GM19438 (cell line): ENCODE measurements around the gene TCF7.

Experiments
- ATAC-seq: cut with Tn5 transposase; IDR thresholded peaks from one replicate; pipeline ENCODE4 v1.9.1; 2021; ENCODE audit warnings: low read depth; ENCODE audit not compliant: unreplicated experiment

Gene TCF7

DNA sequence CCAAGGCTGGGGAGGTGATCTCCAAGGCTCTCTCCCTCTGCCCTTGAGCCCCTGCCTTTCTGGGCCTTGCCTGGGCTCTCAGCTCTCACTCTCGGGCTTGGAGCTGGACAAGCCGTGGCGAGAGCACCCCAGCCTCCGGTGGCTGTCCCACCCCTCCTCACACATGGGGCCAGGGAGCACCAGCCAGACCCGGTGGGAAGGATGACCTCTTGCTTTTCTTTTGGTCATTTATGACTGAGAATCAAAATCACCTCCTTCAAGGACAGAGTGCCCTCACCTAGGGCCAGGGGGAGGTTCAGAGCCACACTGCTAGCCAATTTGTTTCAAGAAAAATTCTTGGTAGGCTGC is 14.1 kb downstream of the TCF7 start:
- ATAC-seq: no peak

- no peak for ATAC-seq
These were observed 15.1 kb downstream of the TCF7 start for GRCh38 chr5:134129411-134130238.

DNA sequence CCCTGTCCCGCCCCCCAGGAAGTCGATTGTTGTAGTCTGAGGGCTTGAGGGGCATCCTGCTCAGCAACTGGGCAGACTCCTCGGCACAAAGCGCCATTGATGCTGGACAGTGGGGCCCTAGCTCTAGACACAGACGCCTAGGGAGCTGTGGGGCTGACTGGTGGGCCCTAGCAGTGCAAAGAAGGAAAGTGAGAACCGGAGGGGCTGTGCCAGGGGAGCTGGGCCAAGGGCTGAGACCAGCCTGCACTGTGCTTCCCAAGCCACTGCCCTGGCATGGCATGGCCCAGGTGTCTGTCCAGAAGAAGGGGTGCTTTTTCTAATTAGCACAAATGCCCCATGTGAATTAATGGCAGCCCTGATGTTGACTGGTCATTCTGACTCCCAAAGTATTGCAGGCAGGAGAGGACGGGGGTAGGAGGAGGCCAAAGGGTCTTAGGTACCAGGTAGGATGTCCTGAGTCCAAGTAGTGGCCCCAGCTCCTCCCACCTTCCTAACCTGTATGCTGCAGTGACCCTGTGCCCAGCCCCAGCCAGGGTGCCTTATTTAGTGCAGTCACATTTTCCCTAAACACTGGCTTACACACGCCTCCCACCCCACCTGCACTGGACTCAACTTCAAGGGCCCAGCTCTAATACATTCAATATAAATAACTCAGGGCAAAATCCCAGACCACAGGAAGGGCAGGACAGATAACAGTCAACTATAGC is 15.9 kb downstream of the TCF7 start:
- ATAC-seq: no peak

- no peak for ATAC-seq
These were observed 16.7 kb downstream of the TCF7 start for GRCh38 chr5:134131165-134131564.

GRCh38 chr5:134131578-134132350 is 17.3 kb downstream of the TCF7 start:
- ATAC-seq: no peak

GRCh38 chr5:134132372-134133187 is 18.1 kb downstream of the TCF7 start:
- peak; percentile 71 for ATAC-seq

DNA sequence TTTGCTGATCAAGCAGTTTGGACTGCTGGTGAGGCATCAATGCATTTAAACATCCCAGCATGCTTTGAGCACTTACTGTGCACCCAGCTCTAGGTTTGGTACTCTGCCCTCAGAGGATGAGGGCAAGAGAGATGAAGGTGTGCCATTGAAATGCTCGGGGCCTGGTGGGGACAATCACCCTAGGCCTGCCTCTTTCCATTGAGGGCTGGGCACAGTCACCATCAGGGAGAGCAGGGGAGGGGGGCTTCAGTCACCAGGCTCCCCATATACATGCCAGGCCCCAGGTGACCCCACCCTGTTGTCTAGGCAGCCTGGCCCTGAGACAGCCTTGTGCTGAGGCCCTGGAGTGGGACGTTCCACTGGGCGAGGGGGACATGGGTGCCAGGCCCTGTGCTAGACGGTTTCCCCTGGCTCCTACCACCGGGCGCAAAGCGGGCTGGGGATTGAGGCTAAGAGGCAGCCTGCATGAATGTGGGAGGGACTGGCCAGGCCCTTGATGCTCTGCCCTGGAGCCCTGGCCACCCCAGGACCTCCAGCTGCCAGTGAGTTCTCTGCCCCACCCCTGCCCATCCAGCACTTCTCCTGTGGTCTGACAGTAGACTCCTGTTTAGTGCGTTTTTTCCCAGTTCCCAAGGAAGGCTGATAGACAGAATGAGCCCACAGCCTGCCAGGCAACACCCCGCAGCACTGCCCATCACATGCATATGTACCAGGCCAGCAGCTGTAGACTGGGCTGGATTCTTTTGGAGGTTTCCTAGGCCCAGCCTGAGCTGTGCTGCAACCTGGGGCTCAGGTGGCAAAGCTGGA is 18.9 kb downstream of the TCF7 start:
- ATAC-seq: no peak

DNA sequence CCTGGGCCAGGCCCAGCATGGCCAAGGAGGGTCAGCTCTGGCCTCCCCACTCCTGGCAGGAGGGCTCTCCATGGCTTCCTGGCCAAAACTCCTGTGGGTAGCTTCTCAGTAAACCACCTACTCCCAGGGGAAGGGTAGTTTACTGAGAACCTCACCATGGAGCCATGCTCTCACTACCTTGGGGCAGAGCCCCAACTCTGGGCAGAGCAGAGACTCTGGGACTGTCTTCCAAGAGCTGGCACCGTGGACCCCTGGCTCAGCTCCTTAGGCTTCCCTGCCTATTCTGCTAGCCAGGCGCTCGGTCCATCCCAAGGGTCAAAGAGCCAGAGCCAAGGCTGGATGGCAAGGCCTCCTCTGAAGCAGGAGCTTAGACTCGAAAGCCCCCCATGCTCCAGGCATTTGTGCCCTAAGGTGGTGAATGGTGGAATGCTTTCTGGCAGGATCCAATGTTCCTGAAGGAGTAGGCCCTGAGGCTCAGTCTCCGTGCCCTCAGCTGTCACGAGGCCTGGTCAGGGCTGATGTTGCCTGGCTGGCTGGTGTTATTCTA is 19.6 kb downstream of the TCF7 start:
- ATAC-seq: no peak

DNA sequence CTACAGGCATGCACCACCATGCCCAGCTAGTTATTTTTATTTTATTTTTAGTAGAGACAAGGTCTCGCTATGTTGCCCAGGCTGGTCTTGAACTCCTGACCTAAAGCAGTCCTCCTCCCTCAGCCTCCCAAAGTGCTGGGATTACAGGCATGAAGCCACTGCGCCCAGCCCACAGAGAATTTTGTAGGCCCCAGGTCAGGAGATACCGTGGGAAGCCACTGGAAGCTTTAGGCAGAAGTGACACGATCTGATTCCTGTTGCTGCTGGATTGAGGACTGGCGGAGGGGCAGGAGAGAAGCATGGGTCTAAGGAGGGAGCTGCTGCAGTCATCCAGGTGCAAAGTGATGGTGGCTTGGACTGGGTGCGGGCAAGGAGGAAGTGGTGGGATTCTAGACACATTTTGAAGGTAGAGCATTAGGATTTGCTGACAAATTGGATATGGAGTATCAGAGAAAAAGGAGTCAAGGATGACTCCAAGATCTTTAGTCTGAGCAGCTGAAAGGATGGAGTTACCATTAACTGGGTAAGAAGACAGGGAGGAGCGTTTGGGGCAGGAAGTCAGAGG is 20.7 kb downstream of the TCF7 start:
- ATAC-seq: no peak

GRCh38 chr5:134136221-134136631 is 21.7 kb downstream of the TCF7 start:
- no peak for ATAC-seq

DNA sequence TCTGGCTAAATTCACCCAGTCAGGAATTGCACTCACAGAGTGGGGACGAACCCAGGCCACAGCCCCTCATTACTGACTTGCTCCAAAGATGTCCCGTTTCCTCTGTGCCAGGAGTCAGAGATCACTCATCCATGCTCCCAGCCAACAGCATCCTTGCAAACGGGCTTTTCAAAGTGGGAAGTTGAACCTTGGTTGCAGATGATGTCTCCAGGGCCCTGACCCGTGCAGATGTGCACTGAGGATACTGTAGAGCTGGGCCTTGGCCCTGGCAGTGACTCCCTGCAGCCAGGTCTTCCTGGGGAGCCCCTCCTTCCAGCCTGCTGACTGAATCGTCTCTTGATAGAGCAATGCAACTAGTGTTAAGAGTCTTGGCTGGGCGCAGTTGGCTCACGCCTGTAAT is 22.3 kb downstream of the TCF7 start:
- no peak for ATAC-seq

GRCh38 chr5:134138416-134139376 is 24.2 kb downstream of the TCF7 start:
- peak; percentile 62 for ATAC-seq

DNA sequence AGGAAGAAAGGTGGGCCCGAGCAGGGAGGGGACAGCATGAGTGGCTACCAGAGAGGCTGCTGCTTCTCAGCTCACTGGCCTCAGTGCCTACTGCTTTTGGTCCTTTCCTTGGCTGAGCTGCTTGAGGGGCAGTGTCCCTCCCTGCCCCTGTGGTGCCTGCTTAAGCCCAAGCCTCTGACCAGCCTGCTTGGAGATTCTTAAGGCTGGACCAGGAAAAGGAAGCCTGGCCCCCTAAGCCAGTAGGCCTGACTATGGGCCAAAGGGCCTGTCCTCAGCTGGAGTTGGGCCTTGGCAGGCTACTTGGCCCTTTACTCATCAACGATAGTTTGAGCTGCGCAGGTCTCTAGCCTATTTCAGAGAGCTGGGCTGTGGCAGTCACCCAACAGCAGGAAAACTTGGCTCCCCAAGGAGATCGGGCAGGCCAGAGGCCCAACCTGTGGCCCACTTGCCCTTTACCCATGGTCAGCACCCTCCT is 24.9 kb downstream of the TCF7 start:
- no peak for ATAC-seq

DNA sequence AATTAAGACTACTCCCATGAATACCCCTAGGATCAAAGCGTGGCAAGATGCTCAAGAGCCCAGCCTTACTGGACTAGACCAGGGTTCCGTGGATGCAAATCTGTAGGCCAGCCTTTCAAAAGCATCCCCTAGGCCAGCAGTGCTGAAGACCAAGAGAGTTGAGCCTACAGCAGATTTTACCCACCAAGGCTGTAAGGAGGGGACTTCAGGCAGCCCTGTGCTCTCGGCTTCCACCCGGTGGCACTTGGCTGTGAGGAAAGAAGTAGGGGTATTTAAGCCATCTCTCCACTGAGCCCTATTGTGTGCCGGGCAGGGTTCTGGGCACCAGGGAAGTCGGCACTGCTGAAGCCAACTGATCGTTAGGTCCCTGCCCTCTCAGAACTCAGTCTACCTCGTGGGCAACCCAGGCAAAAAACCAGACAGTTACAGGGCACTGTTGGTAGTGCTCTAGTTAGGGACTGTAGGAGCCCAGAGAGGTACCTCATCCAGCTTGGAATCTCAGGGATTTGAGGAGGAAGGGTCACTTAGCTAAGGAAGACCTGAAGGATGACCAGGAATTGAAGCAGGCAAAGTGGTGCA is 25.5 kb downstream of the TCF7 start:
- ATAC-seq: no peak

GRCh38 chr5:134140530-134141201 is 26.2 kb downstream of the TCF7 start:
- peak; percentile 55 for ATAC-seq

DNA sequence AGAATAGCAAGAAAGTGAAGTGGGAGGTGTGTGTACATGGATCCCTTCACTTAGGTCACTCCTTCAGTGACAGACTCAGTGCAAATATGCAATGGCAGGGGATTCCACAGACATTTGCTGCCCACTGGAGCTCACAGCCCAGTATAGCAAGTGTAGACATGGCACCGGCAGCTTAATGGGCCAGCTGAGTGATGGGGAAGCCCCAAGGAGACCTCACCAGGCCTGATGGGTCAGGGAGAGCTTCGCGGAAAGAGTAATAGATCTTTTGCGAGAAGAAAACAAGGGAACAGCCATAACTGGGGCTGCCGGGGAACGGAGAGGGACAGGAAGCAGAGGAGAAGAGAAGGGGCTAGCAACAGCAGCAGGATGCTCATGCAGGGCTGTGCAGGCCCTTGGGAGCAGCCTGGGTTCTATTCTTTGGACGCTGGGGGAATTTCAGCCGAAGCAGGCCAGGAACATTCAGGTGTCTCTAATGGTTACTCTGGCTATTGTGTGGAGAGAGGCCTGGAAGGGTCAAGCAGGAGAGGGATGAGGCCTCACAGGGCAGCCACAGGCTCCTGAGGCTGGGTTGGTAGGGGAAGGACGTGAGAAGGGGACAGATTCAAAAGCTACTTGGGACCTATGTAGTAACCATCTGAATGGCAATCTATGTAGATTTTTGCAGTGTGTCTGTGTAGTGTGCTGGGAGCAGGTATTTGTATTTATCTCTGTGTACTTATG is 27.0 kb downstream of the TCF7 start:
- no peak for ATAC-seq
